SKM-1 treated with dmso at 0.1 percent for 144 hours (cell line): ENCODE results near the gene SIRT5.

Source experiments
- DNase-seq: peaks from one replicate; lab custom pipeline; 2025; ENCODE audit not compliant: unreplicated experiment; lab: John Stamatoyannopoulos, UW

SIRT5 gene

GRCh38 chr6:13550656-13551055 lies 23.7 kb upstream of the SIRT5 start:
- peak; percentile 42 for DNase-seq

DNA sequence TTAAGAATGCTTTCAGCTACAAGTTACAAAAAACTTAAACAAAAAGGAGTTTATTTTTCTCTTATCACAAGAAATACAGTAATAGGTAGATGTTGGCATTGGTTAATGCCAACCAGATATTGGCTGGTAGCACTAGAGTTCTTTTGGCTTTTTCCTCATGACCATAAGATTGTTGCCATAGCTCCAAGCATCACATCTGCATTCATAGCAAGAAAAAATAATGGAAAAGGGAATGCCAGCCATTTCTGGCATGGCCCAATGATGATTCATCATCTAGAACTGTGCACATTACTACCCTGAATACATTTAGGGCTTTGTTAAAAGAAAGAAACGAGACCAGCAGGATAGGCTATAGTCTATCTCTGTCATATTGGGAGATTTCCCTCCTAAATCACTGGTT lies 20.8 kb upstream of the SIRT5 start:
- DNase-seq = no peak

DNA sequence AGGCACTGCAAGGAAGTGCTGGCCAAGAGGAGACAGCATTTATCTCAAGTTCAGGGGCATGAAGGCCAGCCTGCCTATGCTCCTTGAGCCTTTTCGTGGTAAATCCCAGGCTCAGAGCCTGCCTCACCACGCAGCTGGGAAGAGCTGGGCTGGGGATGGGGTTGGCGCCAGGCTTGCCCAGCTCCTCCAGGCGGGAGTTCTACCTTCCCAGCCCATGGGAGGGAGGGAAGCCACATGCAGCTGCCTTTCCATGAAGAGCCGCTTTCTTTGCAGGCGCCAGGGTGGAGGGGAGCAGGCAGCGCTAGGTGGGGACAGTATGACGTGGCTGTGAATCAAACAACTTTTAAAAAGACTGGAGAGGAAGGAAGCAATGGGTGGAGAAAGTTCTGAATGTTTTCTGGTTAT lies 19.5 kb upstream of the SIRT5 start:
- no peak for DNase-seq

DNA sequence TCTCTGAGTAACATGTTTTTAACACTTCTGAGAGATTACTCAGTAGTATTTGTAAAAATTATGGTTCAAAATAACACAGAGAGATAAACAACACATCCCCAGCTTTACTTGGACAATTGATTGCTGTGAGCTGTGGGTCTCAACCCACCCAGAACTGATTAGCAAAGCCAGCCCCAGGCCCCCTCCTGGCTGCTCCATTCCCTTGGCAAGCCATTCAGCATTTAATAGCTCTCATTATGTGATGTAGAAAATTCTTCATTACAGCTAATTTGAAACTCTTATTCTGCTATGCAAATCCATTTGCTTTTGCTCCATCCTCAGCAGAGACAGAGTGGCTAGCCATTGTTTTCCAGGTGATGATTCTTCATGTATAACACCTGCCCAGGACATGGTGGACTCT lies 16.6 kb upstream of the SIRT5 start:
- DNase-seq = no peak

DNA sequence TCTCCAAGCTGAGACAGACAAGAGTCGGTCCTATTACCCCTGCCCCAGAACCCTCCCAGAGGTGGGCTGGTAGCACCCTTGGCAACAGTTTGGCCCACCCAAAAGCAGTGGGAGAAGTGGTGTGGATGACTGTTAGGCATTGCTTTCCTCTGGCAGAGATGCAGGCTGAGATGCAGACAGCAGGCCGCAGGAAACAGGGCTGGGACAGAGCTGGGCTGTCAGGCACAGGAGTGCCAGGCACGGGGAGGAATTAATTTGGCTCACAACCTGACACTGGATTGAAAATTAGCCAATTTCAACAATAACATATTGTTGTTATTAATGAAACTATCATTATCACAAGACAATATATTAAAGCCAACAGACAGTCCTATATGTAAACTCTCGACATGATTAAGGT lies 15.7 kb upstream of the SIRT5 start:
- DNase-seq = no peak

- DNase-seq = no peak
Observed at GRCh38 chr6:13559251-13559650, 15.2 kb upstream of the SIRT5 start.

DNA sequence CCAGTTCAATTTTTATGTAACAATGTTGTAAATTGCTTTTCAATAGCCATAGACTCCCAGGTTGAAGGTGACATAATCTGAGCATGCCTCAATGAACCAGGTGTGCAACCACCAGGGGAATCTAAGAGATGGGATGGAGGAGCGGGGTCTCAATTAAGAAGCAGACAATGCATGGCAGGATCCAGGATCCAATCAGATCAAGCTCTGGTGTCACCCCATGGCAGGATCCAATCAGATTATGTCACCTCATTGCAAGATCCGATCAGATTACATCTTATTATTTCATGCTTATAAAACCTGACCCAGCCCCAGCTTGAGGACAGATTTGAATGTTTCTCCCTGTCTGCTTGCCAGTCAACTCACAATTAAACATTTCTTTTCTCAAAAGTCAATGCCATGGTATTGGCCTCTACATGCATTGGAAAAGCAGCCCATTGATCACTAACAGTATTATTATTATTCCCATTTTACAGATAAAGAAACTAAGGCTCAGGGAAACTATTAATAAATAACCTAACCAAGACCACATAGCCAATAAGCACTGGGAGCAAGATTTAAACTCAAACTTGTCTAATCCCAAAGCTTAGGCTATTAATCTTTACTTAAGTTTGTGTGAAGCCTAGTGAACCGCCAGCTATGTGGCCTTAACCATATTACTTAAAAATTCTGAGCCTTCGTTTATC lies 14.3 kb upstream of the SIRT5 start:
- DNase-seq = no peak

GRCh38 chr6:13560651-13561044 lies 13.8 kb upstream of the SIRT5 start:
- DNase-seq = no peak

- DNase-seq = peak; percentile 83
Observed at GRCh38 chr6:13561624-13562267, 12.7 kb upstream of the SIRT5 start.

GRCh38 chr6:13563009-13563408 lies 11.4 kb upstream of the SIRT5 start:
- no peak for DNase-seq

DNA sequence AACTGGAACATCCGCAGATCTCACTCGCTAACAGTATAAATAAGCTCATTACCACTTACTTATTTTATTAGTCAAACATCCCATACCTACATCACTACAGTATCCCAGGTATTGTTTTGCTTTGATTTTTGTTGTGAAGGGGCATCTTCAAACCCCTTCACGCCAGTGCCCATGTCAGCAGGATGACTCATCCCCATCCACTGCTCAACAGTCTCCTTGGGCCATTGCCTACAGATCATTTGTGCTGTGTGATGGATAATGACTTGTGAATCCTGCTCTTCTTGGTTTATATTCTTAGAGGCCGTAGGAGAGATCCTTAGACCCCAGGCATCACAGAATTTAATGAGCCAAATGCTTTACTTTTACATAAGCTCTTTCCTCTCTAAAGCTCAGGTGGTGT lies 8.5 kb upstream of the SIRT5 start:
- DNase-seq = no peak

GRCh38 chr6:13566500-13566899 lies 7.9 kb upstream of the SIRT5 start:
- no peak for DNase-seq

- no peak for DNase-seq
Observed at GRCh38 chr6:13568970-13569369, 5.4 kb upstream of the SIRT5 start.

DNA sequence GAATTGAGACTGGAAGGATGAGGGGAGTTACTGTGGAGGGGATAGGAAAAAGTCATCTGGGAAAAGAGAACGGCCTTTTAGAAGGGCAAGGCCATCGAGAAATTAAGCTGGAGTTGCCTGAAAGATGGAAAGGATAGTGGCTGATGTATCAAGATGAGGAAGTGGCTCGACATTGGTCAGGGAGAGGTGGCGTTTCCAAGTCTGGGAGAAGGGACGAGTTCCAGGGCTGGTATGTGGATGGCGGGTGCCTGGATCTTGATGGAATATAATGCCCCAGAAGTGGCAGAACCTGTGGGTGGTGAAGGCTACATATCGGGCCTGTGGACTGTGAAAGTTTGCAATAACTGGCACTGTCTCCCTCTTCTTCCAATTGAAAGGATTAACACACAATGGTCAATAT lies 2.2 kb upstream of the SIRT5 start:
- no peak for DNase-seq

DNA sequence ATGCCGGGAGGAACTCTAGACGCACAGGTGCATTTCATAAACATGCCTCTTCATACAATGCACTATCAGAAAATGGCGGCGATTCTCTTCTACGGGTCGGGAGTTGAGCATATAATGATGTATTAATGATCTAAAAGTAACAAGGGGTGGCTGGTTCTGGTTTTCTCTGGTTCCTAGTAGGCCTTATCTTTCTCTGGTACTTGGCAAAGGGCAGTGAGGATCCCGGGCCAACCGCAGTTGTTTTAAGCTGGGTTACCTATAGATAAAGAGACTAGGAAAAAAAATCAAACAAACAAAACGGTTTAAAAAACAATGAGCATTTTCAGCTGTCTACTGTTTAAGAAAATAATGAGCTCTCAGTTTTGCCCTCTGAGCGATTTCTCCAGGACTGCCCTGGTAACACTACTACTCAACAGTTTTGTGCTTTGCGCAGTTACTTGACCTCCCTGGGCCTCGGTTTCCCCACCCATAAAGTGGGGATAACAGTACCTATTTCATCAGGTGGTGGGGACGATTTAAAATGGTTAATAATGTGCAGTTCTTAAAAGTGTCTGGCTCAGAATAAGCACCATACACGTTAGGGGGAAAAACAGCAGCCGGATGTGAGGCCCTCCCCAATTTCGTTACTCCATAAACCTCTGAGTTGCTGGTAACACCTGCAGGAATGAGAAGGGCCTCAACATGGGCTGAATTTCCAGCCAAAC lies 1.3 kb upstream of the SIRT5 start:
- DNase-seq = no peak

GRCh38 chr6:13573669-13574110 lies 711 bp upstream of the SIRT5 start:
- no peak for DNase-seq

GRCh38 chr6:13574149-13574570 lies 241 bp upstream of the SIRT5 start:
- DNase-seq = peak; percentile 83

GRCh38 chr6:13575377-13575775 lies 975 bp downstream of the SIRT5 start:
- no peak for DNase-seq

GRCh38 chr6:13576017-13576416 lies 1.6 kb downstream of the SIRT5 start:
- DNase-seq = no peak

GRCh38 chr6:13577926-13578325 lies 3.5 kb downstream of the SIRT5 start:
- no peak for DNase-seq

DNA sequence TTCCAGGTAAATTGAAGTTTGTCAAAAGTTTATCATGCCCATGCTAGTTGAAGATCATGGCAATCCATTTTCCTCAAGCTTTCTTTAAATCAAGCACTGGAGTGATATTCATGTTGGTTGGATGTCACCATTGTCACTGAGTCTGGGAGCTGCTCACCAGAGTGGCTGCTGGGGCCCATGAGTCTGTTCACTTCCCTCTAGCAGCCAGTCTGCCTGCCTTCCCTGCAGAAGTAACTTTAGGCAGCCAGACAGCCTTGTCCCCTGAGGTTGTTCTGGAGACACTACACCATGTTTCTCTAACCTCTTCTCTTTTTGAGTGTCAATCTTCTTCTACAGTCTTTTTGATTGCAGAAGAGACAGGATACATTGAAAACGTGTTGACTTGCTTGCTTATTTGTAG lies 5.5 kb downstream of the SIRT5 start:
- peak; percentile 62 for DNase-seq

DNA sequence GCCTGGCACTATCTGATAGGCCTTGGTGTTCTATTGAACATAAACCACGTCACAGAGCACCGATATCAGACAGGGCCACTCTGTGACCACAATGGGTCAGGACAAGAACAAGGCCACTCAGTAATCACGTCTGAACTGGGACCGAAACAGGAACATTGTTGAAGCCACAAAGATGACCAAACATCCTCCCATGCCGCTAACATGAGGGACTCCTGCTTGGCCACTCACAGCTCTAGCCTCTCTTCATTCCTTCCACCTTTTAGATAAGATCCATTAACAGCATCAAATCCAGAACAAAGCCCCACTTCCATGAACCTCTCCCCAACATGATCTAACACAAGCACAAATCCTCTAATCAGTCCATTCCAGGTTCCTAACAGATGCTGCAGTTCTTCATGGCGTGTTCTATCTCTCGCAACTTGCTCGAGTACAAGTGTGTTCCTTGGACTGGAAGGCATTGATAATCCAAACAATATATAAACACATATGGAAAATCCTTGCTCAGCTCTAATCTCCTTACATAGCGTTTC lies 7.4 kb downstream of the SIRT5 start:
- DNase-seq = no peak
